GM23338 (cell line): ENCODE data around the gene DNAH9.

Experiments used
- NANOG ChIP-seq: IDR thresholded peaks from 2 replicates; pipeline ENCODE4 v1.6.1; 2016; ENCODE audit warnings: antibody characterized with exemption, borderline replicate concordance
- POLR2AphosphoS5 ChIP-seq: IDR thresholded peaks from 2 replicates; pipeline ENCODE4 v1.6.1; 2016; ENCODE audit warnings: antibody characterized with exemption, low read depth
- TF ChIP-seq, protein P1 (sequence below), 2 experiments: fragments of 200-600 bp in 1 of 2; sonication (generic) in 1 of 2; conservative IDR thresholded peaks; 2 replicates each; pipeline versions ENCODE4 v1.5.1 to v1.6.1; 2016 to 2017; ENCODE audit warnings: antibody characterized with exemption in 2 of 2, low read depth in 2 of 2, mild to moderate bottlenecking in 2 of 2, moderate library complexity in 1 of 2
- TF ChIP-seq, protein P2 (sequence below): IDR thresholded peaks from 2 replicates; pipeline ENCODE4 v1.6.1; 2016; ENCODE audit warnings: antibody characterized with exemption

DNA sequence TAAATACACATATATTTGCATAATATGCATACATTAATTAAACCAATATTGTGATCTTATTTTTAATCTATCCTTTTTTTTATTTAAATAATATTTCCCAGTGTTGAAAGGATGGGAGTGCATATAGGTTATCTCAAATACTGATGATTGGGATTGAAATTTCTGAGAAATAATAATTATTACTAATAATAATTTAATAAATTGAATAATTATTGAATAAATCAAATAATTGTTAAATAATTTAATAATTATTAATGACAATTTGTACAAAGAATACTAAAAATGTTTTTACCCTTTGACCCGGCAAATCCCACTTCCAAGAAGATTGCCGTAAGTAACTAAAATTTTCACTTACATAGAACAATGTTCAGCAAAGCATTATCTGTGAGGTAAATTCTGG lies 250.1 kb downstream of the DNAH9 start:
- TF ChIP-seq POLR2AphosphoS5 (no peak), NANOG (no peak)
- TF ChIP-seq, protein P1, sequence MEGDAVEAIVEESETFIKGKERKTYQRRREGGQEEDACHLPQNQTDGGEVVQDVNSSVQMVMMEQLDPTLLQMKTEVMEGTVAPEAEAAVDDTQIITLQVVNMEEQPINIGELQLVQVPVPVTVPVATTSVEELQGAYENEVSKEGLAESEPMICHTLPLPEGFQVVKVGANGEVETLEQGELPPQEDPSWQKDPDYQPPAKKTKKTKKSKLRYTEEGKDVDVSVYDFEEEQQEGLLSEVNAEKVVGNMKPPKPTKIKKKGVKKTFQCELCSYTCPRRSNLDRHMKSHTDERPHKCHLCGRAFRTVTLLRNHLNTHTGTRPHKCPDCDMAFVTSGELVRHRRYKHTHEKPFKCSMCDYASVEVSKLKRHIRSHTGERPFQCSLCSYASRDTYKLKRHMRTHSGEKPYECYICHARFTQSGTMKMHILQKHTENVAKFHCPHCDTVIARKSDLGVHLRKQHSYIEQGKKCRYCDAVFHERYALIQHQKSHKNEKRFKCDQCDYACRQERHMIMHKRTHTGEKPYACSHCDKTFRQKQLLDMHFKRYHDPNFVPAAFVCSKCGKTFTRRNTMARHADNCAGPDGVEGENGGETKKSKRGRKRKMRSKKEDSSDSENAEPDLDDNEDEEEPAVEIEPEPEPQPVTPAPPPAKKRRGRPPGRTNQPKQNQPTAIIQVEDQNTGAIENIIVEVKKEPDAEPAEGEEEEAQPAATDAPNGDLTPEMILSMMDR (conservative IDR thresholded peaks at IDR 0.05; ENCODE audit: low read depth in 2 of 2) = no peak
- TF ChIP-seq, protein P2, sequence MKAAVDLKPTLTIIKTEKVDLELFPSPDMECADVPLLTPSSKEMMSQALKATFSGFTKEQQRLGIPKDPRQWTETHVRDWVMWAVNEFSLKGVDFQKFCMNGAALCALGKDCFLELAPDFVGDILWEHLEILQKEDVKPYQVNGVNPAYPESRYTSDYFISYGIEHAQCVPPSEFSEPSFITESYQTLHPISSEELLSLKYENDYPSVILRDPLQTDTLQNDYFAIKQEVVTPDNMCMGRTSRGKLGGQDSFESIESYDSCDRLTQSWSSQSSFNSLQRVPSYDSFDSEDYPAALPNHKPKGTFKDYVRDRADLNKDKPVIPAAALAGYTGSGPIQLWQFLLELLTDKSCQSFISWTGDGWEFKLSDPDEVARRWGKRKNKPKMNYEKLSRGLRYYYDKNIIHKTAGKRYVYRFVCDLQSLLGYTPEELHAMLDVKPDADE = no peak
